Measurements from ENCODE around the gene RBM28. TPM values are rescaled to one million over a fixed set of nuclear protein-coding genes. Genes with fewer than 3 reads are reported as not detected.

Gene RBM28
- total RNA-seq, 1 experiment from 2014 or later, result 70.0 TPM

DNA sequence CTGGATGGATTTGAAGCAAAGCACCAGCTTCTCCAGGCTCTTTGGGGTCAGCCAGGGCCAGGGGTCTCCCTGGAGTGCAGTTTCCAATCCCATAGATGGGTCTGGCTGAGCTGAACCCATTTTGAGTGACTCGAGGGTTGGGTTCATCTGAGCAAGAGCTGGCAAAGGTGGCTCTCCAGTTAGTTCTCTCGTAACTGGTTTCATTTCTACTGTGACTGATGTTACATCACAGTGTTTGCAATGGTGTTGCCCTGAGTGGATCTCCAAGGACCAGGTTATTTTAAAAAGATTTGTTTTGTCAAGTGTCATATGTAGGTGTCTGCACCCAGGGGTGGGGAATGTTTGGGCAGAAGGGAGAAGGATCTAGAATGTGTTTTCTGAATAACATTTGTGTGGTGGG, 88.4 kb downstream of the RBM28 start:
- no peak for TF ChIP-seq CTCF (conservative IDR thresholded peaks at IDR 0.05)
- no peak overlapping the region for H3K4ac ChIP-seq (ENCODE audit: low read depth, low read length)
- H4K8ac ChIP-seq (replicated peaks; ENCODE audit: insufficient read length, low read depth, low read length), result no peak overlapping the region
- no peak overlapping the region for H2BK5ac ChIP-seq (ENCODE audit: insufficient read length, low read length)
- H4K5ac ChIP-seq (ENCODE audit: insufficient read length, low read depth, low read length), result no peak overlapping the region
- no peak overlapping the region for H4K91ac ChIP-seq (ENCODE audit: insufficient read length, low read depth, low read length)
- H3K9ac ChIP-seq (ENCODE audit: extremely low read depth, insufficient read length, low read length), result no peak overlapping the region
- Mint-ChIP-seq H3K27me3 (ENCODE audit: low read depth) (peaks cover 10% of the 10 kb centered on the region), H3K9me3 (peaks cover 0 to 3% of the 10 kb centered on the region in 2 experiments; a peak in 3 of 5 replicates), H3K4me3 (no peak overlapping the region), H3K27ac (no peak overlapping the region; a peak in 1 of 7 replicates), H3K4me1 (peaks cover 18 to 19% of the 10 kb centered on the region in 2 experiments), H3K36me3 (ENCODE audit: insufficient read depth in 1 of 3, low read depth in 3 of 3) (peaks cover 0 to 11% (median 9%) of the 10 kb centered on the region in 3 experiments; a peak in 5 of 7 replicates)
- no peaks in the 10 kb centered on the region for H4K20me1 ChIP-seq (ENCODE audit: control insufficient read depth, insufficient read depth, insufficient read length)
- H3K27me3 ChIP-seq (ENCODE audit: insufficient read depth, low read length), result no peaks in the 10 kb centered on the region
- WGBS (ENCODE audit: extremely low coverage, insufficient read length, low lambda C conversion rate), result no CpG with 5 or more reads among the region's 2 CpGs
- no peak overlapping the region for H3K27ac ChIP-seq (ENCODE audit: insufficient read length, low read depth, low read length)
- H3K56ac ChIP-seq (ENCODE audit: insufficient read length, low read depth, low read length), result no peak overlapping the region
- H3K79me1 ChIP-seq (ENCODE audit: insufficient read depth, low read depth, low read length, poor library complexity, severe bottlenecking), result no peaks in the 10 kb centered on the region
- no peak overlapping the region for H2BK120ac ChIP-seq (ENCODE audit: low read depth, low read length, poor library complexity, severe bottlenecking)
- H2BK20ac ChIP-seq (ENCODE audit: low read depth, low read length, poor library complexity, severe bottlenecking), result no peak overlapping the region
- no peak overlapping the region for H3K4me2 ChIP-seq (ENCODE audit: insufficient read depth, insufficient read length, low read length)
- no peaks in the 10 kb centered on the region for H3K79me2 ChIP-seq (ENCODE audit: insufficient read depth, low read length)
- H3K23me2 ChIP-seq (ENCODE audit: insufficient read length, low read depth, low read length, poor library complexity, severe bottlenecking), result no peaks in the 10 kb centered on the region
- no peak overlapping the region for H2AK5ac ChIP-seq (ENCODE audit: insufficient read length, low read length)
- H3K23ac ChIP-seq (ENCODE audit: insufficient read length, low read depth, low read length), result no peak overlapping the region
- H3T11ph ChIP-seq (ENCODE audit: low read length), result no peak overlapping the region
- no peak overlapping the region for H2BK12ac ChIP-seq (ENCODE audit: insufficient read length, low read depth, low read length)
- no peak overlapping the region for H2AFZ ChIP-seq (ENCODE audit: low read length)
- no peak for DNase-seq
- H3K14ac ChIP-seq (ENCODE audit: insufficient read depth, low read length), result no peak overlapping the region
- H3K18ac ChIP-seq (ENCODE audit: insufficient read length, low read depth, low read length), result no peak overlapping the region
- H3K4me1 ChIP-seq (ENCODE audit: insufficient read depth, low read length), result no peaks in the 10 kb centered on the region; the same call in 1 of the 2 replicates
- no peaks in the 10 kb centered on the region for H3K9me3 ChIP-seq (ENCODE audit: control insufficient read depth, low read depth, low read length)
- H2BK15ac ChIP-seq (ENCODE audit: low read depth, low read length), result no peak overlapping the region
